Activated CD8-positive, alpha-beta memory T cell treated with anti-CD3 and anti-CD28 coated beads for 36 hours (primary cell): ENCODE data around the gene CHN2. TPM values are rescaled to one million over a fixed set of nuclear protein-coding genes. Genes with fewer than 3 reads are reported as not detected.

Experiments used
- CTCF ChIA-PET: fragments of 350-600 bp; sonication (Branson Sonifier 250); formaldehyde crosslinking; loops from one replicate; lab custom pipeline; 2021; ENCODE audit warnings: antibody characterized with exemption; lab: Charles Lee
- POLR2A ChIA-PET: fragments of 350-600 bp; sonication (Branson Sonifier 250); formaldehyde crosslinking; loops from one replicate; lab custom pipeline; 2021; ENCODE audit warnings: antibody characterized with exemption; lab: Charles Lee
- total RNA-seq, 2 experiments: library from RNA; stranded (reverse); gene quantifications; one replicate each; pipeline ENCODE4 v1.2.3, GENCODE V29; 2021

The CHN2 gene
- total RNA-seq, 2 experiments from 2014 or later = 4.8 to 6.1 TPM

GRCh38 chr7:29453021-29453420, 258.4 kb downstream of the CHN2 start:
- CTCF ChIA-PET = interaction anchor here (0.6 kb wide), 1 partner anchor 854 kb away, joined by 4 read pairs; no protein-coding TSS in a partner anchor
- POLR2A ChIA-PET = no interaction called here

GRCh38 chr7:29454464-29454863, 259.9 kb downstream of the CHN2 start:
- CTCF ChIA-PET = no interaction called here
- POLR2A ChIA-PET = no interaction called here

- ChIA-PET POLR2A (no interaction called here), CTCF (no interaction called here)
Observed at GRCh38 chr7:29454899-29455451, 260.4 kb downstream of the CHN2 start.

- CTCF ChIA-PET = no interaction called here
- POLR2A ChIA-PET = no interaction called here
Observed at GRCh38 chr7:29457141-29457561, 262.6 kb downstream of the CHN2 start.

- ChIA-PET POLR2A (no interaction called here), CTCF (no interaction called here)
Observed at GRCh38 chr7:29457565-29458011, 263.0 kb downstream of the CHN2 start.

GRCh38 chr7:29458933-29459332, 264.4 kb downstream of the CHN2 start:
- ChIA-PET POLR2A (no interaction called here), CTCF (no interaction called here)

GRCh38 chr7:29459589-29459988, 265.0 kb downstream of the CHN2 start:
- CTCF ChIA-PET = no interaction called here

GRCh38 chr7:29461996-29462395, 267.4 kb downstream of the CHN2 start:
- ChIA-PET CTCF (no interaction called here), POLR2A (interaction anchor here (0.6 kb wide), 1 partner anchor 50 kb away, joined by 5 read pairs; no protein-coding TSS in a partner anchor)

More at GRCh38 chr7:29459589-29459988, 265.0 kb downstream of the CHN2 start:
- POLR2A ChIA-PET = no interaction called here

- ChIA-PET CTCF (no interaction called here), POLR2A (no interaction called here)
Observed at GRCh38 chr7:29463504-29464158, 269.1 kb downstream of the CHN2 start.

- ChIA-PET CTCF (no interaction called here), POLR2A (no interaction called here)
Observed at GRCh38 chr7:29464753-29465152, 270.2 kb downstream of the CHN2 start.

- ChIA-PET CTCF (interaction anchor here (0.6 kb wide), 1 partner anchor 27 kb away, joined by 4 read pairs; no protein-coding TSS in a partner anchor), POLR2A (no interaction called here)
Observed at GRCh38 chr7:29467193-29467926, 272.8 kb downstream of the CHN2 start.

GRCh38 chr7:29468196-29468595, 273.6 kb downstream of the CHN2 start:
- CTCF ChIA-PET = no interaction called here
- POLR2A ChIA-PET = no interaction called here

GRCh38 chr7:29469281-29469680, 274.7 kb downstream of the CHN2 start:
- ChIA-PET CTCF (no interaction called here), POLR2A (no interaction called here)

- POLR2A ChIA-PET = no interaction called here
- CTCF ChIA-PET = no interaction called here
Observed at GRCh38 chr7:29469976-29470557, 275.5 kb downstream of the CHN2 start.

GRCh38 chr7:29471444-29472138, 277.0 kb downstream of the CHN2 start:
- ChIA-PET CTCF (no interaction called here), POLR2A (no interaction called here)

GRCh38 chr7:29476916-29477315, 282.3 kb downstream of the CHN2 start:
- CTCF ChIA-PET = no interaction called here
- POLR2A ChIA-PET = no interaction called here

- CTCF ChIA-PET = no interaction called here
Observed at GRCh38 chr7:29478226-29478625, 283.7 kb downstream of the CHN2 start.

GRCh38 chr7:29478687-29479240, 284.2 kb downstream of the CHN2 start:
- CTCF ChIA-PET = no interaction called here

More at GRCh38 chr7:29478226-29478625, 283.7 kb downstream of the CHN2 start:
- POLR2A ChIA-PET = no interaction called here

More at GRCh38 chr7:29478687-29479240, 284.2 kb downstream of the CHN2 start:
- POLR2A ChIA-PET = no interaction called here
